Caco-2 (cell line): ENCODE data around the gene LRRC8A. TPM values are rescaled to one million over a fixed set of nuclear protein-coding genes. Genes with fewer than 3 reads are reported as not detected.

Source experiments
- BruUV-seq: library from RNA; stranded (reverse); fragments of 400-500 nt; replicated peaks from 2 replicates; lab custom pipeline; 2021; lab: Mats Ljungman, UMichigan
- CTCF ChIA-PET: fragments of 300-600 bp; sonication (Branson Sonifier 250); formaldehyde crosslinking; loops from one replicate; lab custom pipeline; 2022; ENCODE audit warnings: antibody characterized with exemption; lab: Charles Lee
- POLR2A ChIA-PET: fragments of 300-600 bp; sonication (Branson Sonifier 250); formaldehyde crosslinking; loops from one replicate; lab custom pipeline; 2022; ENCODE audit warnings: antibody characterized with exemption; lab: Charles Lee
- DNase-seq, 2 experiments: peaks; one replicate each; pipeline versions ENCODE4 v3.0.0 to v3.0.0-alpha.2; 2020 to 2022
- H3K27me3 ChIP-seq: replicated peaks from 2 replicates; pipeline ENCODE4 v1.6.0; 2011; ENCODE audit warnings: low read length; ENCODE audit not compliant: control insufficient read depth, insufficient read depth
- H3K36me3 ChIP-seq: 2 replicates; pipeline ENCODE4 v1.5.1; 2011; ENCODE audit warnings: low read length; ENCODE audit not compliant: control insufficient read depth, insufficient read depth
- H3K4me1 ChIP-seq: fragments of 250-450 bp; sonication (Bioruptor Pico); 2 replicates; pipeline ENCODE4 v1.5.1; 2020; ENCODE audit warnings: mild to moderate bottlenecking
- H3K4me3 ChIP-seq: 2 replicates; pipeline ENCODE4 v1.5.1; 2011; ENCODE audit warnings: low read depth, mild to moderate bottlenecking, control low read depth, low read length
- H3K9me3 ChIP-seq: fragments of 250-450 bp; sonication (Bioruptor Pico); 2 replicates; pipeline ENCODE4 v1.5.1; 2020; ENCODE audit warnings: mild to moderate bottlenecking, moderate library complexity
- H3K27ac Mint-ChIP-seq: one replicate; pipeline ENCODE4 v1.8.0; 2022; ENCODE audit warnings: mixed read lengths; ENCODE audit not compliant: unreplicated experiment
- H3K27me3 Mint-ChIP-seq: one replicate; pipeline ENCODE4 v1.8.0; 2022; ENCODE audit warnings: mixed read lengths; ENCODE audit not compliant: insufficient read depth, unreplicated experiment
- H3K36me3 Mint-ChIP-seq: one replicate; pipeline ENCODE4 v1.8.0; 2022; ENCODE audit warnings: mild to moderate bottlenecking, mixed read lengths; ENCODE audit not compliant: insufficient read depth, unreplicated experiment
- H3K4me1 Mint-ChIP-seq: one replicate; pipeline ENCODE4 v1.8.0; 2022; ENCODE audit warnings: low read depth, mixed read lengths; ENCODE audit not compliant: unreplicated experiment
- H3K4me3 Mint-ChIP-seq: one replicate; pipeline ENCODE4 v1.8.0; 2022; ENCODE audit warnings: mild to moderate bottlenecking, moderate library complexity, mixed read lengths; ENCODE audit not compliant: unreplicated experiment
- H3K9me3 Mint-ChIP-seq: one replicate; pipeline ENCODE4 v1.8.0; 2022; ENCODE audit warnings: mixed read lengths; ENCODE audit not compliant: unreplicated experiment
- intact Hi-C: fragments of 100-400 bp; cut with micrococcal nuclease; formaldehyde crosslinking; loops from one replicate; pipeline ENCODE4 v1.10.0; 2022; ENCODE audit not compliant: unreplicated experiment
- total RNA-seq: library from RNA; stranded (reverse); gene quantifications from 2 replicates; pipeline ENCODE4 v1.2.3, GENCODE V29; 2022
- TF ChIP-seq, protein P1 (sequence below), 2 experiments: fragments of 200-600 bp in 1 of 2; IDR thresholded peaks; 1 replicate in 1 of 2; 2 replicates in 1 of 2; pipeline versions ENCODE4 v1.5.1 to v1.8.0; 2011 to 2022; ENCODE audit warnings: antibody characterized with exemption in 1 of 2, control low read depth in 1 of 2, inconsistent platforms in 1 of 2, low read depth in 1 of 2, low read length in 1 of 2, mild to moderate bottlenecking in 1 of 2, moderate library complexity in 1 of 2; ENCODE audit not compliant: insufficient read depth in 1 of 2, severe bottlenecking in 1 of 2, unreplicated experiment in 1 of 2

The LRRC8A gene
- total RNA-seq, 1 experiment from 2014 or later: 21.9 TPM

DNA sequence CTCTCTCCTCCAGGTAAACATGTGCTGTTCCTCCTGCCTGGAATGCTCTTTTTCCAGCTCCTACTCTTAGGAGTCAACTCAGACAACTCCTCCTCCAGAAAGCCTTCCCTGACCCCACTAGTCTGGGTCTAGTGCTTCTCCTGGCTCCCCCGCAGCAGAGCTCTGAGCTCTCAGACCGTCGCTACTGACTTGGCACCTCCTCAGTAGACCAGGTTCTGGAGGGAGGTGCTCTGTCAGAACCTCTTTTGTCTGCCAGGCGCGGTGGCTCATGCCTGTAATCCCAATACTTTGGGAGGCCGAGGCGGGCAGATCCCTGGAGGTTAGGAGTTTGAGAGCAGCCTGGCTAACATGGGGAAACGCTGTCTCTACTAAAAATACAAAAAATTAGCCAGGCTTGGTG lies 3.4 kb downstream of the LRRC8A start:
- Mint-ChIP-seq H3K27ac (no peak overlapping the region), H3K4me1 (peaks cover 6% of the 10 kb centered on the region), H3K36me3 (peaks cover 46% of the 10 kb centered on the region), H3K9me3 (no peaks in the 10 kb centered on the region), H3K27me3 (no peaks in the 10 kb centered on the region), H3K4me3 (peak overlapping the region; percentile 31)
- no peak overlapping the region for H3K4me3 ChIP-seq
- H3K4me1 ChIP-seq: peaks cover 4% of the 10 kb centered on the region; the same call in 1 of the 2 replicates
- no peak for DNase-seq
- ChIA-PET CTCF (no interaction called here), POLR2A (no interaction called here)
- intact Hi-C loops: no loop called here
- no peaks in the 10 kb centered on the region for H3K27me3 ChIP-seq
- peaks cover 2% of the 10 kb centered on the region; the same call in 1 of the 2 replicates for H3K36me3 ChIP-seq
- H3K9me3 ChIP-seq: no peaks in the 10 kb centered on the region
- TF ChIP-seq, protein P1, sequence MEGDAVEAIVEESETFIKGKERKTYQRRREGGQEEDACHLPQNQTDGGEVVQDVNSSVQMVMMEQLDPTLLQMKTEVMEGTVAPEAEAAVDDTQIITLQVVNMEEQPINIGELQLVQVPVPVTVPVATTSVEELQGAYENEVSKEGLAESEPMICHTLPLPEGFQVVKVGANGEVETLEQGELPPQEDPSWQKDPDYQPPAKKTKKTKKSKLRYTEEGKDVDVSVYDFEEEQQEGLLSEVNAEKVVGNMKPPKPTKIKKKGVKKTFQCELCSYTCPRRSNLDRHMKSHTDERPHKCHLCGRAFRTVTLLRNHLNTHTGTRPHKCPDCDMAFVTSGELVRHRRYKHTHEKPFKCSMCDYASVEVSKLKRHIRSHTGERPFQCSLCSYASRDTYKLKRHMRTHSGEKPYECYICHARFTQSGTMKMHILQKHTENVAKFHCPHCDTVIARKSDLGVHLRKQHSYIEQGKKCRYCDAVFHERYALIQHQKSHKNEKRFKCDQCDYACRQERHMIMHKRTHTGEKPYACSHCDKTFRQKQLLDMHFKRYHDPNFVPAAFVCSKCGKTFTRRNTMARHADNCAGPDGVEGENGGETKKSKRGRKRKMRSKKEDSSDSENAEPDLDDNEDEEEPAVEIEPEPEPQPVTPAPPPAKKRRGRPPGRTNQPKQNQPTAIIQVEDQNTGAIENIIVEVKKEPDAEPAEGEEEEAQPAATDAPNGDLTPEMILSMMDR (IDR thresholded peaks at IDR 0.05; ENCODE audit: insufficient read depth in 1 of 2, low read depth in 1 of 2, low read length in 1 of 2, severe bottlenecking in 1 of 2, unreplicated experiment in 1 of 2): no peak
- BruUV-seq: no TSS peak

- DNase-seq: no peak
- H3K27me3 Mint-ChIP-seq: no peaks in the 10 kb centered on the region
Measured at GRCh38 chr9:128885798-128886197, 3.9 kb downstream of the LRRC8A start.

GRCh38 chr9:128886211-128886891 lies 4.4 kb downstream of the LRRC8A start:
- H3K27ac Mint-ChIP-seq: no peak overlapping the region
- no peak overlapping the region for H3K4me3 Mint-ChIP-seq
- no TSS peak for BruUV-seq
- TF ChIP-seq, protein P1 (IDR thresholded peaks at IDR 0.05; ENCODE audit: insufficient read depth in 1 of 2, low read depth in 1 of 2, low read length in 1 of 2, severe bottlenecking in 1 of 2, unreplicated experiment in 1 of 2): no peak
- no peaks in the 10 kb centered on the region for H3K4me1 Mint-ChIP-seq
- Histone ChIP-seq H3K4me1 (peaks cover 4% of the 10 kb centered on the region; the same call in 1 of the 2 replicates), H3K9me3 (no peaks in the 10 kb centered on the region), H3K36me3 (peaks cover 2% of the 10 kb centered on the region; the same call in 1 of the 2 replicates), H3K4me3 (no peak overlapping the region), H3K27me3 (no peaks in the 10 kb centered on the region)
- ChIA-PET POLR2A (no interaction called here), CTCF (no interaction called here)
- H3K36me3 Mint-ChIP-seq: peaks cover 51% of the 10 kb centered on the region
- intact Hi-C loops: no loop called here
- no peaks in the 10 kb centered on the region for H3K9me3 Mint-ChIP-seq
- DNase-seq: no peak
- H3K27me3 Mint-ChIP-seq: no peaks in the 10 kb centered on the region

More at GRCh38 chr9:128885798-128886197, 3.9 kb downstream of the LRRC8A start:
- no peak overlapping the region for H3K4me3 ChIP-seq
- H3K27me3 ChIP-seq: no peaks in the 10 kb centered on the region
- BruUV-seq: no TSS peak
- TF ChIP-seq, protein P1 (IDR thresholded peaks at IDR 0.05; ENCODE audit: insufficient read depth in 1 of 2, low read depth in 1 of 2, low read length in 1 of 2, severe bottlenecking in 1 of 2, unreplicated experiment in 1 of 2): no peak
- ChIA-PET CTCF (no interaction called here), POLR2A (no interaction called here)
- no peaks in the 10 kb centered on the region for H3K9me3 Mint-ChIP-seq
- peaks cover 2% of the 10 kb centered on the region; the same call in 1 of the 2 replicates for H3K36me3 ChIP-seq
- no peak overlapping the region for H3K27ac Mint-ChIP-seq
- no peak overlapping the region for H3K4me3 Mint-ChIP-seq
- H3K4me1 ChIP-seq: peaks cover 4% of the 10 kb centered on the region; the same call in 1 of the 2 replicates
- H3K9me3 ChIP-seq: no peaks in the 10 kb centered on the region
- H3K4me1 Mint-ChIP-seq: peaks cover 3% of the 10 kb centered on the region
- intact Hi-C loops: no loop called here
- H3K36me3 Mint-ChIP-seq: peaks cover 51% of the 10 kb centered on the region
